CD4-positive, alpha-beta T cell treated with Interferon gamma for 1 hour (primary cell): ENCODE data around the gene IKZF2.

Source experiments
- DNase-seq: peaks from one replicate; pipeline ENCODE4 v3.0.0-alpha.2; 2020

IKZF2 gene

GRCh38 chr2:212995920-212996319 is 155.5 kb downstream of the IKZF2 start:
- no peak for DNase-seq

GRCh38 chr2:212994976-212995375 is 156.4 kb downstream of the IKZF2 start:
- DNase-seq: no peak

- no peak for DNase-seq
Measured at GRCh38 chr2:212991120-212991519, 160.3 kb downstream of the IKZF2 start.

GRCh38 chr2:212990697-212991096 is 160.7 kb downstream of the IKZF2 start:
- no peak for DNase-seq

GRCh38 chr2:212987492-212987891 is 163.9 kb downstream of the IKZF2 start:
- no peak for DNase-seq

GRCh38 chr2:212984129-212984528 is 167.3 kb downstream of the IKZF2 start:
- DNase-seq: no peak

GRCh38 chr2:212979799-212980198 is 171.6 kb downstream of the IKZF2 start:
- DNase-seq: no peak

GRCh38 chr2:212979046-212979612 is 172.3 kb downstream of the IKZF2 start:
- DNase-seq: no peak

- no peak for DNase-seq
Measured at GRCh38 chr2:212977152-212977551, 174.3 kb downstream of the IKZF2 start.

GRCh38 chr2:212975333-212975732 is 176.1 kb downstream of the IKZF2 start:
- DNase-seq: no peak

GRCh38 chr2:212974692-212975091 is 176.7 kb downstream of the IKZF2 start:
- no peak for DNase-seq

- DNase-seq: no peak
Measured at GRCh38 chr2:212973347-212973746, 178.1 kb downstream of the IKZF2 start.

- DNase-seq: no peak
Measured at GRCh38 chr2:212970132-212970531, 181.3 kb downstream of the IKZF2 start.

GRCh38 chr2:212968284-212969081 is 182.9 kb downstream of the IKZF2 start:
- DNase-seq: no peak

- no peak for DNase-seq
Measured at GRCh38 chr2:212966884-212967283, 184.5 kb downstream of the IKZF2 start.

- DNase-seq: no peak
Measured at GRCh38 chr2:212962691-212963090, 188.7 kb downstream of the IKZF2 start.

- no peak for DNase-seq
Measured at GRCh38 chr2:212961255-212961654, 190.2 kb downstream of the IKZF2 start.

GRCh38 chr2:212960336-212960735 is 191.1 kb downstream of the IKZF2 start:
- no peak for DNase-seq

GRCh38 chr2:212959471-212960117 is 191.8 kb downstream of the IKZF2 start:
- no peak for DNase-seq

- DNase-seq: no peak
Measured at GRCh38 chr2:212958757-212959295, 192.6 kb downstream of the IKZF2 start.

- no peak for DNase-seq
Measured at GRCh38 chr2:212958133-212958532, 193.3 kb downstream of the IKZF2 start.

- no peak for DNase-seq
Measured at GRCh38 chr2:212957624-212958023, 193.8 kb downstream of the IKZF2 start.

GRCh38 chr2:212956665-212957607 is 194.5 kb downstream of the IKZF2 start:
- DNase-seq: no peak
